Epithelial cell of proximal tubule (primary cell): ENCODE measurements around the gene CHST5. TPM values are rescaled to one million over a fixed set of nuclear protein-coding genes. Genes with fewer than 3 reads are reported as not detected.

Experiments
- DNase-seq: peaks from one replicate; pipeline ENCODE4 v3.0.0-alpha.2; 2011; ENCODE audit warnings: low read depth
- H3K4me3 ChIP-seq: 2 replicates; pipeline ENCODE4 v1.5.1; 2011; ENCODE audit warnings: low read depth, mild to moderate bottlenecking, low read length
- total RNA-seq: library from RNA; depleted of rRNA; stranded (reverse); fragments of >200 nt; gene quantifications from 2 replicates; pipeline ENCODE4 v1.2.3, GENCODE V29; 2015
- TF ChIP-seq, protein P1 (sequence below): conservative IDR thresholded peaks from 2 replicates; pipeline ENCODE4 v1.5.1; 2012; ENCODE audit warnings: low read depth, mild to moderate bottlenecking, low read length

The CHST5 gene
- total RNA-seq, 1 donor from 2014 or later, result not detected

DNA sequence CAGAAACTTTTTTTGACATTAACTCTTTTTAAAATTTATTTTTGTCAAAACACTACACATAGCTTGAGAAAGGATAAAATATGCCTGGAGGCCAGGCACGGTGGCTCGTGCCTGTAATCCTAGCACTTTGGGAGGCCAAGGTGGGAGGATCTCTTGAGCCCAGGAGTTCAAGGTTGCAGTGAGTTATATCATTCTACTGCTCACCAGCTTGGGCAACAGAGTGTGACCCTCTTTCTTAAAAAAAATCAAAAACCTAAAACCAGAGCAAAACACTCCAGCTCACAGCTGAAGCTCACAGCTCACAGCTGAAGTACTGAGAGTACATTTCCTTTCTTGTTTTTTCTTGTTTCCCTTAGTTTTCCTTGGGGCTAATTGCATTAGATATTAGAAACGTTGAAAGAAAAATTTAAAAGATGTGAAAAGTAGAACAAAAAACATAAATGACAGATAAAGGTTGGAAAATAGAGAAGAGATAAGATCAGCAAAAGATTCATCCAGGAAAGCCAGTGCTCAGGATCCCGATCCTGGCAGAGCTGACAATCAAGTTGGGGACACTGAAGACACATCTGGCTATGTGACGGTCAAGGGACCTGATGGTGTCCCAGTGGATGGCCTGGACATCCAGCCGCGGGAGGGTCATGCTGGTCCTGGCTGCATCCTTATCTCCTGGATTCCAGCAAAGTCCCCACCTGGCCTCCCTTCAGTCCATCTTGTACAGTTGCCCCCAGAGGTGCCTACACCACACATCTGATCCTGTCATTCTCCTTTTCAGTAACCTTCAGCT lies 50.5 kb downstream of the CHST5 start:
- DNase-seq, result no peak
- no peak overlapping the region for H3K4me3 ChIP-seq
- TF ChIP-seq, protein P1, sequence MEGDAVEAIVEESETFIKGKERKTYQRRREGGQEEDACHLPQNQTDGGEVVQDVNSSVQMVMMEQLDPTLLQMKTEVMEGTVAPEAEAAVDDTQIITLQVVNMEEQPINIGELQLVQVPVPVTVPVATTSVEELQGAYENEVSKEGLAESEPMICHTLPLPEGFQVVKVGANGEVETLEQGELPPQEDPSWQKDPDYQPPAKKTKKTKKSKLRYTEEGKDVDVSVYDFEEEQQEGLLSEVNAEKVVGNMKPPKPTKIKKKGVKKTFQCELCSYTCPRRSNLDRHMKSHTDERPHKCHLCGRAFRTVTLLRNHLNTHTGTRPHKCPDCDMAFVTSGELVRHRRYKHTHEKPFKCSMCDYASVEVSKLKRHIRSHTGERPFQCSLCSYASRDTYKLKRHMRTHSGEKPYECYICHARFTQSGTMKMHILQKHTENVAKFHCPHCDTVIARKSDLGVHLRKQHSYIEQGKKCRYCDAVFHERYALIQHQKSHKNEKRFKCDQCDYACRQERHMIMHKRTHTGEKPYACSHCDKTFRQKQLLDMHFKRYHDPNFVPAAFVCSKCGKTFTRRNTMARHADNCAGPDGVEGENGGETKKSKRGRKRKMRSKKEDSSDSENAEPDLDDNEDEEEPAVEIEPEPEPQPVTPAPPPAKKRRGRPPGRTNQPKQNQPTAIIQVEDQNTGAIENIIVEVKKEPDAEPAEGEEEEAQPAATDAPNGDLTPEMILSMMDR, result no peak

DNA sequence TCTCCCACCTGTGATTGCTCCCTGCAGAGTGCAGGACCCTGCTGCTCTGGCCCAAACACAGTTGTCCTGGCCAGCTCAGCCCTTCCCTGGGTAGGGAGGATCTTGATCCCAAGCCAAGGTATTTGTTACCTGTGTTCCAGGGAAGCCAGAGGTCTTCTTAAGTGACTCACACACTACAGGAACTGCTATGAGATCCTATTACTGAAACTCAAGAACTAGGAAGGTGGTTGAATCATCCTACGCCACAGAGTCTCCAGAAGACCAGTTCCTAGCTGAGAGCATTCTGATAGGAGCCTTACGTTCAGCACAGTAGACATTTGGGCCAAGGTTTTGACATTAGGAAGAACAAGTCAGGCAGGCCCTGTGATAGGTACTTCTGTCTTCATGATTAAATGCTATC lies 52.7 kb downstream of the CHST5 start:
- TF ChIP-seq, protein P1, result no peak
- no peak overlapping the region for H3K4me3 ChIP-seq
- DNase-seq, result peak; percentile 46

DNA sequence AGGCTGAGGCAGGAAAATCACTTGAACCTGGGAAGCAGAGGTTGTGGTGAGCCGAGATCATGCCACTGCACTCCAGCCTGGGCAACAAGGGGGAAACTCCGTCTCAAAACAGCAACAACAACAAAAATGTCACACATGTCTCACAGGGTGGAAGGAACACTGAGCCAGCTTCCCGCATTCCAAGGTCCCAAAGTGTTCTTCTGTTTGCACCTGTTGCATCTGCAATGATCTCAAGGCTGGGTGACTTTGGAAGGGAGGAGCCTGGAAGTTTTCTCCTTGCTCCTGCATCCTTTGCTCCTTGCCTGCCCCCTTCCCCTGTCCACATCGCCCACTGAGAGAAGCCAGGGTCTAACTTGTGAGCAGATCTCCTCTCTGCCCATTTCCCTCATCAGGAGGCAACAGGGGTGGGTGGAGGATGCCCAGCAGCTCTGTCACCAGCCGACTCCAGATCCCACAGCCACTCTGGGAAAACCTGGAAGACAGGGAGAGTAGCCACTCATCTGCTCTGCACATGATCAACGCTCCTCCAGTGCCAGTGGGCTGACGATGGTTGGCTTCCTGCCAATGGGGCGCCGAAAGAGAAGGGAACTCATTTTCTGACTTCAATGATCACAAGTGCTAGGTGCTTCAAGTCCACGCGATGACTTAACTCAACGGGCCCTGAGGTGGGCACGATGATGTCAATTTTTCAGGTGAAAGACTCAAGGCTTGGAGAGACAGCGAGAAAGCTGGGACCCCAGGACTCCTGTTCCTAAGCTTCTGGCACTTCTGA lies 53.3 kb downstream of the CHST5 start:
- TF ChIP-seq, protein P1, result no peak
- H3K4me3 ChIP-seq, result no peak overlapping the region
- no peak for DNase-seq

DNA sequence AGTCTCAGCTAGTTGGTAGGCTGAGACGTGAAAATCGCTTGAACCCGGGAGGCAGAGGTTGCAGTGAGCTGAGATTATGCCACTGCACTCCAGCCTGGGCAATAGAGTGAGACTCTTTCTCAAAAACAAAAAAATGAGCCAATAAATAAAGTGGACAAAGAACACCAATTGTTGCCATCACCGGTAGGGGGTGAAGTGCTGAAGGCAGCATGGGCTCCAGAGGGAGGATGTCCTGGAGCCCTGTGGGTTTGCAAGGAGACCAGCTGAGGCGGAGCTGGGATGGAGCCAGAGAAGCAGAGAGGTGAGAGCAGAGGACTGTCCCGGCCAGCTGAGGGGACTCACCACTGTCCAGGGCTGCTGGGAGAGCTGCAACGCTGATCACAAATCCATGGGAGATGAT lies 54.4 kb downstream of the CHST5 start:
- H3K4me3 ChIP-seq, result no peak overlapping the region
- no peak for DNase-seq
- TF ChIP-seq, protein P1, result no peak

DNA sequence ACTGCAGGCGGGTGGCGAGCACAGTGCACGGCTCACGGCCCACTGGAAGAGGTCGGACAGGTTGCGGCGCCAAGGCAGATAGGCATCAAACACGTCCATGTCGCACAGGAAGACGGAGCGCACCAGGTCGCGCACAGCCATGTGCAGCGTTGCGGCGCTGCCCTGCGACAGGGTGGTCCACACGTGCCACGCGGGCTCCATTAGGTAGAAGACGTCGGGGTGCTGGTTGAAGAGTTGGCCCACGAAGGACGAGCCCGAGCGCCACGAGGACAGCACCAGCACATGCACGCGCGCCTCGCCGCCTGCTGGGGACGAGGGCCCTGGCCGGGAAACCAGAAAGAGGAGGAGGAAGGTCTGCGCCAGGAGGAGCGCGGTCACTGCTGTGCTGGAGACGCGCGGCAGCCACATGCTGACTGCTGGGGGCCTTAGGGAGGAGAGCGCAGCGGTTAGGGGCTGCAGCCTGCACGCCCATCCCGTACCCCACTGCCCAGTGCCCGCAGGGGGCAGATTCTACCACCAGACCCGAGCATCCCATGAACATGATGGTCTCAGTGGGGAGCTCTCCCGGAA lies 56.4 kb downstream of the CHST5 start:
- TF ChIP-seq, protein P1, result no peak

More for the DNA sequence above, 56.4 kb downstream of the CHST5 start:
- no peak overlapping the region for H3K4me3 ChIP-seq
- no peak for DNase-seq

Other genes starting within 250 kb of the CHST5 start
- gene CFDP1, start 102.6 kb downstream of the CHST5 start, total RNA-seq, result 52.2 and 117 TPM in 2 replicates
- 17.1 and 28.8 TPM in 2 replicates for gene TMEM170A, start 71.4 kb downstream of the CHST5 start, total RNA-seq
- gene CHST6, start 40.7 kb downstream of the CHST5 start, total RNA-seq, result 2.2 and 3.0 TPM in 2 replicates
- 12.5 and 14.0 TPM in 2 replicates for gene TMEM231, start 20.1 kb upstream of the CHST5 start, total RNA-seq
- 57.6 and 79.8 TPM in 2 replicates for gene GABARAPL2, start 30.3 kb upstream of the CHST5 start, total RNA-seq
- 47.0 and 71.4 TPM in 2 replicates for gene ADAT1, start 87.2 kb upstream of the CHST5 start, total RNA-seq
- 180 and 261 TPM in 2 replicates for gene KARS1, start 111.6 kb upstream of the CHST5 start, total RNA-seq
- gene TERF2IP, start 111.7 kb upstream of the CHST5 start, total RNA-seq, result 34.6 and 35.3 TPM in 2 replicates
- gene CPHXL2, start 140.9 kb upstream of the CHST5 start, total RNA-seq, result not detected in 2 replicates
- gene DUXB, start 165.4 kb upstream of the CHST5 start, total RNA-seq, result not detected in 2 replicates
- not detected in 2 replicates for gene CPHXL, start 190.4 kb upstream of the CHST5 start, total RNA-seq